Measurements from ENCODE around the gene CD44.

The CD44 gene

DNA sequence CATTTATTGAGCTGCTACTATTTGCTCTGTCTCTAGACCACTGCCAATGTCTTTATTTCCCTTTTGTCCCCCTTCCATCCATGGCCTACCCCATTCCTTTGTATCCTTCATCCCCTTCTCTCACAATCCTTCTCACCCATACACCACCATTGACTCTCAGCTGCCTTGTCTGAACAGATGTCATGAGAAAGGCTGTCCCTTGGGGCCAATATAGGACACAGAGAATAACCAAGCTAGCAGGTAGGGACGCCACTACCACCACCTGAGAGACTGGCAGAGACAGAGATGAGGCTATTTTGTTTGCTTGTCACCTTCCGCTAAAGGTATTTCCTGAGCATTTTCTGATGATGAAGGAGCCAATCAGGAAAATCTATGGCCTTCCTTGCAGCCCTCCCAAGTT, 138.9 kb downstream of the CD44 start:
- H3K36me3 ChIP-seq (ENCODE audit: control insufficient read depth in 4 of 4, insufficient read depth in 4 of 4, low read length in 3 of 4): no peaks in the 10 kb centered on the region
- peaks cover 1 to 28% (median 13%) of the 10 kb centered on the region in 4 experiments for H3K4me1 ChIP-seq (ENCODE audit: control extremely low read depth in 1 of 4, control insufficient read depth in 4 of 4, insufficient read depth in 4 of 4, low read length in 3 of 4)
- ChIA-PET POLR2A (no interaction called here), CTCF (interaction anchor here (1.2 kb wide), 1 partner anchor 10 kb away, joined by 4 read pairs; no protein-coding TSS in a partner anchor)
- no peak overlapping the region for H3K4me3 ChIP-seq (ENCODE audit: control insufficient read depth in 1 of 7, extremely low read depth in 1 of 7, insufficient read depth in 4 of 7, low read depth in 2 of 7, low read length in 6 of 7)
- no peaks in the 10 kb centered on the region for H3K27me3 ChIP-seq (replicated peaks in 2 of 5; ENCODE audit: control insufficient read depth in 4 of 5, insufficient read depth in 5 of 5, low read length in 4 of 5)
- WGBS (ENCODE audit: insufficient coverage): 91% methylated on average over 2 of the region's 2 CpGs
- DNase-seq: no peak
- H3K9me3 ChIP-seq (ENCODE audit: control extremely low read depth in 1 of 5, control insufficient read depth in 4 of 5, insufficient read depth in 2 of 5, low read depth in 1 of 5, low read length in 4 of 5): no peaks in the 10 kb centered on the region
- H3K27ac ChIP-seq (ENCODE audit: insufficient read depth in 1 of 2, low read depth in 1 of 2, low read length in 2 of 2, poor library complexity in 1 of 2, severe bottlenecking in 2 of 2): no peak overlapping the region

DNA sequence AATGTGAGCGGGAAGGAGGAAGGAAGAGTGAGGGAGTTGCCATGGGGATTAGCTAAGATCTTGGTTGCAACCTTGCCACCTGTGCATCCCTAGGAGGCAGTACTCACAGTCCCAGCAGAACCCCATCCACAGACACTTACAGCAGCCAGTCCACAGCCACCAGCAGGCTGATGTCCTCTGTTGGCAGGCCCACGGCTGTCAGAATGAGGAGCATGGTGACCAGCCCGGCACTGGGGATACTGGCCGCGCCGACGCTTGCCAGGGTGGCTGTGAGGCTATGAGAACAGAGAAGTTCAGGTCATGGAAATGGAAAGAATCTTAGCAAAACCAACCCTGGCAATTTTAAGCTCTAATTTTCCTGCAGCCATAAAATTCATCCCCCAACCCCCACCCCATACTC, 141.8 kb downstream of the CD44 start:
- DNase-seq: no peak
- Histone ChIP-seq H3K9me3 (ENCODE audit: control extremely low read depth in 1 of 5, control insufficient read depth in 4 of 5, insufficient read depth in 2 of 5, low read depth in 1 of 5, low read length in 4 of 5) (no peaks in the 10 kb centered on the region), H3K4me1 (ENCODE audit: control extremely low read depth in 1 of 4, control insufficient read depth in 4 of 4, insufficient read depth in 4 of 4, low read length in 3 of 4) (peaks cover 0 to 7% (median 1%) of the 10 kb centered on the region in 4 experiments), H3K27me3 (replicated peaks in 2 of 5; ENCODE audit: control insufficient read depth in 4 of 5, insufficient read depth in 5 of 5, low read length in 4 of 5) (no peaks in the 10 kb centered on the region), H3K4me3 (ENCODE audit: control insufficient read depth in 1 of 7, extremely low read depth in 1 of 7, insufficient read depth in 4 of 7, low read depth in 2 of 7, low read length in 6 of 7) (no peak overlapping the region), H3K27ac (ENCODE audit: insufficient read depth in 1 of 2, low read depth in 1 of 2, low read length in 2 of 2, poor library complexity in 1 of 2, severe bottlenecking in 2 of 2) (no peak overlapping the region), H3K36me3 (ENCODE audit: control insufficient read depth in 4 of 4, insufficient read depth in 4 of 4, low read length in 3 of 4) (no peaks in the 10 kb centered on the region)
- POLR2A ChIA-PET: no interaction called here
- 100% methylated on average over 4 of the region's 7 CpGs for WGBS (ENCODE audit: insufficient coverage)
- CTCF ChIA-PET: interaction anchor here (0.6 to 3.9 kb wide), 3 partner anchors 13 to 42 kb away, joined by 3 to 20 read pairs (median 7); no protein-coding TSS in a partner anchor

DNA sequence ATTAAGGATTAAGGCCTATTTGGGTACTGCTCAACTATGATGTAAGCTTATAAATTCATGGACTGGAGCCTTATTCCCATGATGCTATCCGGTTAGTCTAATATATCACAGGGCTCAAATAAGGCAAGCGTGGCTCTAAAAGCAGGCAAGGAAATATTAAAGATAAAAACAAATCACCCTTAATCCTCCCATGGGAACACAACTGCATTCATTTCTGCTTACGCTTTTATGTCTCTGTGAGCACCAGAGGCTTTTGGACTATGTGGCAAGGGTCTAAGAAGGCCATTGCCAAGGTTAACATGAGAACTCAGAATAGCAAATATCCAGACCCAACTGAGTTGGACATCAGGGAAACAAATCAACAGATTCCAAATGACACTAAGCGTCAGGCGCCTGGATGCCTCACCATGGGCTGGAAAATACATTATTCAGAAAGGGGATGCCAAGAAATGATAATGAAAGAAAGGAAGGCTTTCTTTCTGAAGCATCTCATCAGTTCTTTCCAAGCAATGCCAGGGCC, 142.3 kb downstream of the CD44 start:
- POLR2A ChIA-PET: no interaction called here
- DNase-seq: no peak

More for the DNA sequence above, 142.3 kb downstream of the CD44 start:
- WGBS (ENCODE audit: insufficient coverage): 94% methylated on average over 3 of the region's 5 CpGs
- Histone ChIP-seq H3K9me3 (ENCODE audit: control extremely low read depth in 1 of 5, control insufficient read depth in 4 of 5, insufficient read depth in 2 of 5, low read depth in 1 of 5, low read length in 4 of 5) (no peaks in the 10 kb centered on the region), H3K4me1 (ENCODE audit: control extremely low read depth in 1 of 4, control insufficient read depth in 4 of 4, insufficient read depth in 4 of 4, low read length in 3 of 4) (peaks cover 0 to 6% (median under 1%) of the 10 kb centered on the region in 4 experiments), H3K27ac (ENCODE audit: insufficient read depth in 1 of 2, low read depth in 1 of 2, low read length in 2 of 2, poor library complexity in 1 of 2, severe bottlenecking in 2 of 2) (no peak overlapping the region), H3K27me3 (replicated peaks in 2 of 5; ENCODE audit: control insufficient read depth in 4 of 5, insufficient read depth in 5 of 5, low read length in 4 of 5) (no peaks in the 10 kb centered on the region), H3K36me3 (ENCODE audit: control insufficient read depth in 4 of 4, insufficient read depth in 4 of 4, low read length in 3 of 4) (no peaks in the 10 kb centered on the region), H3K4me3 (ENCODE audit: control insufficient read depth in 1 of 7, extremely low read depth in 1 of 7, insufficient read depth in 4 of 7, low read depth in 2 of 7, low read length in 6 of 7) (no peak overlapping the region)
- CTCF ChIA-PET: interaction anchor here (0.6 to 3.9 kb wide), 4 partner anchors 14 to 42 kb away, joined by 3 to 20 read pairs (median 5); no protein-coding TSS in a partner anchor
